OCI-LY3 (cell line): Measurements from ENCODE around the gene FAM120A.

Source experiments
- H2AFZ ChIP-seq: fragments of 200-600, 300-600 bp; shearing (Covaris generic); 2 replicates; pipeline ENCODE4 v1.6.0; 2014; ENCODE audit warnings: antibody characterized with exemption, low read depth, low read length
- H3K27ac ChIP-seq: fragments of 200-600, 300-600 bp; sonication (generic); 2 replicates; pipeline ENCODE4 v1.5.1; 2014; ENCODE audit warnings: mild to moderate bottlenecking, low read length, moderate library complexity, mixed read lengths
- H3K27me3 ChIP-seq: fragments of 200-600, 300-600 bp; sonication (generic); 2 replicates; pipeline ENCODE4 v1.6.1; 2014; ENCODE audit warnings: low read depth, low read length, mixed read lengths
- H3K36me3 ChIP-seq: fragments of 200-600, 300-600 bp; sonication (generic); replicated peaks from 2 replicates; pipeline ENCODE3; 2014; ENCODE audit warnings: low read depth, low read length, mixed read lengths
- H3K4me1 ChIP-seq: fragments of 300-600, 200-600 bp; sonication (generic); 2 replicates; pipeline ENCODE4 v1.6.1; 2014; ENCODE audit warnings: low read length, mixed read lengths
- H3K4me2 ChIP-seq: fragments of 200-600, 300-600 bp; sonication (generic); 2 replicates; pipeline ENCODE4 v1.6.1; 2014; ENCODE audit warnings: low read length, mixed read lengths
- H3K4me3 ChIP-seq: fragments of 300-600, 200-600 bp; sonication (generic); 2 replicates; pipeline ENCODE4 v1.5.1; 2014; ENCODE audit warnings: antibody characterized with exemption, mild to moderate bottlenecking, low read length, moderate library complexity
- H3K79me2 ChIP-seq: fragments of 300-600, 200-600 bp; shearing (Covaris generic); 2 replicates; pipeline ENCODE4 v1.6.1; 2014; ENCODE audit warnings: mild to moderate bottlenecking, low read length, mixed read lengths
- H3K9ac ChIP-seq: fragments of 300-600, 200-600 bp; shearing (Covaris generic); 2 replicates; pipeline ENCODE4 v1.6.0; 2014; ENCODE audit warnings: mild to moderate bottlenecking, low read length, moderate library complexity
- H3K9me3 ChIP-seq: fragments of 200-600, 300-600 bp; shearing (Covaris generic); 2 replicates; pipeline ENCODE4 v1.6.1; 2014; ENCODE audit warnings: low read length, mixed read lengths; ENCODE audit not compliant: insufficient read depth
- H4K20me1 ChIP-seq: fragments of 200-600, 300-600 bp; sonication (generic); 2 replicates; pipeline ENCODE4 v1.6.1; 2016; ENCODE audit warnings: low read length, mixed read lengths; ENCODE audit not compliant: insufficient read depth
- CTCF ChIP-seq: fragments of 200-600, 300-600 bp; sonication (generic); IDR thresholded peaks from 2 replicates; pipeline ENCODE4 v1.5.1; 2014; ENCODE audit warnings: antibody characterized with exemption, low read length, low read depth
- EZH2phosphoT487 ChIP-seq: fragments of 200-600 bp; shearing (Covaris generic); IDR thresholded peaks from 2 replicates; pipeline ENCODE4 v1.6.1; 2018; ENCODE audit warnings: antibody characterized with exemption, mixed run types, low read depth

Gene FAM120A

GRCh38 chr9:93572636-93573515, 121.4 kb downstream of the FAM120A start:
- Histone ChIP-seq H3K27me3 (no peaks in the 10 kb centered on the region), H3K79me2 (peaks cover 18% of the 10 kb centered on the region), H3K9ac (no peak overlapping the region), H3K36me3 (peaks cover 14% of the 10 kb centered on the region), H3K4me1 (peaks cover 11% of the 10 kb centered on the region), H2AFZ (no peak overlapping the region), H3K4me3 (no peak overlapping the region), H3K9me3 (0 out of 2 replicates have a peak, but pooled peaks cover 3% of the 10 kb centered on the region), H3K4me2 (no peak overlapping the region), H4K20me1 (no peaks in the 10 kb centered on the region), H3K27ac (no peak overlapping the region)
- TF ChIP-seq EZH2phosphoT487: no peak
- TF ChIP-seq CTCF: no peak

DNA sequence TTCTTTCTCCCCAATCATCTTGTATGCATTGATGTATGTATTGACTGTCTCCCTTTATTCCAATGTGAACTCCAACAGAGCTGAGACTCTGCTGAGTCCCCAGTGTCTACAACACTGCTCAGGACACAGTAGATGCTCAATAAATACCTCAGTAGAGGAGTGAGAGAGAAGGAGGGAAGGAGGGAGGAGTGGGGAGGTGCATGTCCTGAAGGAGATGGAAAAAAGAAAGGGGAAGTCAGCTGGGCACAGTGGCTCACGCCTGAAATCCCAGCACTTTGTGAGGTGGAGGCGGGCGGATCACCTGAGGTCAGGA, 122.0 kb downstream of the FAM120A start:
- Histone ChIP-seq H3K36me3 (peaks cover 14% of the 10 kb centered on the region), H3K4me1 (peaks cover 15% of the 10 kb centered on the region)

DNA sequence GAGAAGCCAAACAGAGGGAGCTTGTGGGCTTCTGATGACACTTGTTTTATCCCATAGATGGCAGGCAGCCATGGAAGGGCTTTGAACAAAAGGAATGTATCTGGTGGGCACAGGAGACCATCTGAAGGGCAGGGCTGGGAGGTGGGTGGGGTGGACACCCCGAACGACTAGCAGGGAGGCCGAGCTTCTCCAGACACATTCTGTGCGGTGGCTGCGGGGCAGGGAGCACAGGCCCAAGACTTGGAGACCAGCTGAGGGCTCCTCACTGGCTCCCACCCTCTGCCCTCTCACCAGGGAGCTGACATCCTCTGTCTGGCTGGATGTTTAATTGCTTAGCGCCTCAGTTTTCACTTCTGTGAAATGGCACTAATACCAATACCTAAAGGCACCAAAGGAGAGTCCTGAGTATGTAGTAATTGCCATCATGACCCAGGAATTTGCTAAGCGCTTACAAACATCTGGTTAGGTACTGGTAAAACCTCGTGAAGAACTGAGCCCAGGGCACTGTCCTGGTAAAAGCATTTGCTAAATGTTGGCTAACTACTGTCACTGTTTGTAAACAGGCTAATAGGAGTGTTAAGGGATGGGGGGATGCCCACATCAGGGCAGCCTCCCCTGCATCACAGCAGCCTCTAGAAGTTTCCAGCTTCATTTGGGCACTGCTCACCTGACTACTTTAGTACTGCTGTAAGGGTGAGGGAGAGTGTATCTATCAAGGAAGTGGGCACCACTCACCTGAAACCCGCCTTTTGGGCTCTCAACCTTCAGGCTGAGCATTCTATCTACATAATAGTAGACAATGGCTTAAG, 122.8 kb downstream of the FAM120A start:
- Histone ChIP-seq H3K27ac (no peak overlapping the region), H3K9ac (no peak overlapping the region), H3K36me3 (peaks cover 14% of the 10 kb centered on the region), H3K4me2 (no peak overlapping the region), H3K79me2 (peaks cover 32% of the 10 kb centered on the region), H2AFZ (no peak overlapping the region), H4K20me1 (no peaks in the 10 kb centered on the region), H3K27me3 (no peaks in the 10 kb centered on the region), H3K9me3 (0 out of 2 replicates have a peak, but pooled peaks cover 3% of the 10 kb centered on the region), H3K4me3 (no peak overlapping the region), H3K4me1 (peaks cover 15% of the 10 kb centered on the region)
- TF ChIP-seq EZH2phosphoT487: no peak
- no peak for TF ChIP-seq CTCF

More for the DNA sequence above, 122.0 kb downstream of the FAM120A start:
- no peak overlapping the region for H2AFZ ChIP-seq
- no peak overlapping the region for H3K9ac ChIP-seq
- H3K4me2 ChIP-seq: no peak overlapping the region
- 0 out of 2 replicates have a peak, but pooled peaks cover 3% of the 10 kb centered on the region for H3K9me3 ChIP-seq
- no peak overlapping the region for H3K27ac ChIP-seq
- no peaks in the 10 kb centered on the region for H4K20me1 ChIP-seq
- peaks cover 24% of the 10 kb centered on the region for H3K79me2 ChIP-seq
- H3K4me3 ChIP-seq: no peak overlapping the region
- TF ChIP-seq CTCF (no peak), EZH2phosphoT487 (no peak)
- no peaks in the 10 kb centered on the region for H3K27me3 ChIP-seq
